H1 (cell line): ENCODE data around the gene PSMD13. TPM values are rescaled to one million over a fixed set of nuclear protein-coding genes. Genes with fewer than 3 reads are reported as not detected.

ENCODE experiments used
- CTCF ChIA-PET: fragments of 300-600 bp; sonication (Branson Sonifier 250); formaldehyde crosslinking; loops from one replicate; lab custom pipeline; 2021; ENCODE audit not compliant: partially characterized antibody; lab: Charles Lee
- POLR2A ChIA-PET: fragments of 300-600 bp; sonication (Branson Sonifier 250); formaldehyde crosslinking; loops from one replicate; lab custom pipeline; 2021; ENCODE audit warnings: inconsistent platforms; ENCODE audit not compliant: partially characterized antibody; lab: Charles Lee
- DNase-seq, 2 experiments: peaks; one replicate each; pipeline versions ENCODE4 v3.0.0 to v3.0.0-alpha.2; 2010 to 2022; ENCODE audit warnings: low spot score in 2 of 2, low read depth in 1 of 2, mixed read lengths in 1 of 2
- FAIRE-seq: peaks from 2 replicates; lab custom pipeline; 2011; peaks lifted over from hg19 to GRCh38; lab: Jason Lieb, UNC
- H2AFZ ChIP-seq: 2 replicates; pipeline ENCODE4 v1.8.1; 2012; ENCODE audit warnings: low read length, inconsistent platforms
- H2AK5ac ChIP-seq: 2 replicates; pipeline ENCODE4 v1.6.1; 2013; ENCODE audit warnings: low read depth, low read length
- H2BK120ac ChIP-seq: replicated peaks from 2 replicates; pipeline ENCODE3; 2013; ENCODE audit warnings: low read depth, low read length, inconsistent platforms
- H2BK12ac ChIP-seq: 2 replicates; pipeline ENCODE4 v1.6.1; 2013; ENCODE audit warnings: low read depth, low read length
- H2BK15ac ChIP-seq: 2 replicates; pipeline ENCODE4 v1.6.1; 2013; ENCODE audit warnings: low read length
- H2BK20ac ChIP-seq: 2 replicates; pipeline ENCODE4 v1.6.1; 2013; ENCODE audit warnings: low read length
- H2BK5ac ChIP-seq: 2 replicates; pipeline ENCODE4 v1.6.1; 2013; ENCODE audit warnings: low read depth, low read length
- H3K14ac ChIP-seq: 2 replicates; pipeline ENCODE4 v1.6.1; 2013; ENCODE audit warnings: inconsistent platforms; ENCODE audit not compliant: insufficient read length
- H3K18ac ChIP-seq: 2 replicates; pipeline ENCODE4 v1.6.1; 2013; ENCODE audit warnings: low read length; ENCODE audit errors: extremely low read depth
- H3K23ac ChIP-seq: 2 replicates; pipeline ENCODE4 v1.6.1; 2013; ENCODE audit warnings: inconsistent platforms; ENCODE audit not compliant: insufficient read length
- H3K23me2 ChIP-seq: 2 replicates; pipeline ENCODE4 v1.6.1; 2013; ENCODE audit warnings: low read depth, low read length
- H3K27ac ChIP-seq: 2 replicates; pipeline ENCODE4 v1.6.1; 2011; ENCODE audit warnings: low read depth, low read length, inconsistent platforms
- H3K27me3 ChIP-seq, 4 experiments: replicated peaks in 1 of 4; 1 replicate in 1 of 4; 2 replicates in 3 of 4; pipeline versions ENCODE4 v1.6.1 to v1.8.1; 2011 to 2013; ENCODE audit warnings: low read length in 3 of 4, mild to moderate bottlenecking in 3 of 4, inconsistent platforms in 2 of 4, mixed read lengths in 2 of 4, moderate library complexity in 1 of 4; ENCODE audit not compliant: control insufficient read depth in 3 of 4, insufficient read depth in 3 of 4; ENCODE audit errors: extremely low read depth in 1 of 4
- H3K36me3 ChIP-seq, 4 experiments: 2 replicates each; pipeline versions ENCODE4 v1.6.1 to v1.8.1; 2011 to 2013; ENCODE audit warnings: mild to moderate bottlenecking in 4 of 4, low read length in 3 of 4, moderate library complexity in 2 of 4, control low read depth in 1 of 4, inconsistent platforms in 1 of 4; ENCODE audit not compliant: insufficient read depth in 4 of 4, control insufficient read depth in 2 of 4
- H3K4ac ChIP-seq: replicated peaks from 2 replicates; pipeline ENCODE3; 2013; ENCODE audit warnings: low read length, low read depth, mixed read lengths, inconsistent platforms; ENCODE audit not compliant: insufficient read length
- H3K4me1 ChIP-seq, 4 experiments: replicated peaks in 1 of 4; 1 replicate in 1 of 4; 2 replicates in 3 of 4; pipeline versions ENCODE4 v1.6.1 to v1.8.1; 2011 to 2013; ENCODE audit warnings: low read length in 3 of 4, inconsistent platforms in 2 of 4, mixed read lengths in 1 of 4; ENCODE audit not compliant: insufficient read depth in 4 of 4, control insufficient read depth in 3 of 4
- H3K4me2 ChIP-seq, 2 experiments: 2 replicates each; pipeline versions ENCODE4 v1.6.1 to v1.8.1; 2011 to 2013; ENCODE audit warnings: low read depth in 2 of 2, low read length in 2 of 2, control low read depth in 1 of 2, inconsistent platforms in 1 of 2, mild to moderate bottlenecking in 1 of 2; ENCODE audit not compliant: insufficient read depth in 1 of 2
- H3K4me3 ChIP-seq, 4 experiments: fragments of 200-600, 300-600 bp in 1 of 4; sonication (generic), shearing (Covaris generic), sonication (Bioruptor Twin) in 1 of 4; 2 replicates each; pipeline versions ENCODE4 v1.5.1 to v1.8.1; 2011 to 2016; ENCODE audit warnings: low read length in 4 of 4, low read depth in 3 of 4, control low read depth in 2 of 4, inconsistent platforms in 2 of 4, mild to moderate bottlenecking in 2 of 4, mixed read lengths in 1 of 4, moderate library complexity in 1 of 4; ENCODE audit not compliant: insufficient read depth in 2 of 4; ENCODE audit errors: extremely low read depth in 1 of 4
- H3K56ac ChIP-seq: replicated peaks from 2 replicates; pipeline ENCODE3; 2013; ENCODE audit warnings: low read depth, mild to moderate bottlenecking, mixed read lengths, low read length, inconsistent platforms; ENCODE audit not compliant: insufficient read length
- H3K79me1 ChIP-seq: 2 replicates; pipeline ENCODE4 v1.6.1; 2013; ENCODE audit warnings: low read depth, low read length, control low read depth
- H3K79me2 ChIP-seq, 2 experiments: 2 replicates each; pipeline versions ENCODE4 v1.6.1 to v1.8.1; 2012 to 2013; ENCODE audit warnings: low read length in 2 of 2, mild to moderate bottlenecking in 2 of 2, inconsistent platforms in 1 of 2; ENCODE audit not compliant: insufficient read depth in 2 of 2, control insufficient read depth in 1 of 2
- H3K9ac ChIP-seq, 4 experiments: replicated peaks in 1 of 4; 1 replicate in 1 of 4; 2 replicates in 3 of 4; pipeline versions ENCODE4 v1.6.1 to v1.8.1; 2011 to 2013; ENCODE audit warnings: low read depth in 3 of 4, low read length in 3 of 4, control low read depth in 2 of 4, mild to moderate bottlenecking in 2 of 4, moderate library complexity in 2 of 4, inconsistent platforms in 1 of 4; ENCODE audit errors: extremely low read depth in 1 of 4
- H3K9me3 ChIP-seq, 2 experiments: 2 replicates each; pipeline versions ENCODE4 v1.6.1 to v1.8.1; 2012 to 2013; ENCODE audit warnings: mild to moderate bottlenecking in 2 of 2, moderate library complexity in 2 of 2, control low read depth in 1 of 2, inconsistent platforms in 1 of 2, low read depth in 1 of 2, low read length in 1 of 2, mixed read lengths in 1 of 2; ENCODE audit not compliant: insufficient read depth in 2 of 2
- H4K20me1 ChIP-seq, 2 experiments: replicated peaks in 1 of 2; 2 replicates each; pipeline versions ENCODE3 to v1.8.1; 2011 to 2013; ENCODE audit warnings: inconsistent platforms in 2 of 2, low read length in 2 of 2, mild to moderate bottlenecking in 1 of 2; ENCODE audit not compliant: insufficient read depth in 2 of 2, control insufficient read depth in 1 of 2
- H4K5ac ChIP-seq: 2 replicates; pipeline ENCODE4 v1.6.1; 2013; ENCODE audit warnings: low read length, low read depth, mixed read lengths, inconsistent platforms; ENCODE audit not compliant: insufficient read length
- H4K8ac ChIP-seq: 2 replicates; pipeline ENCODE4 v1.8.0; 2013; ENCODE audit warnings: mild to moderate bottlenecking, moderate library complexity, low read length, inconsistent platforms; ENCODE audit not compliant: insufficient read depth; ENCODE audit errors: extremely low read depth
- H4K91ac ChIP-seq: replicated peaks from 2 replicates; pipeline ENCODE3; 2013; ENCODE audit warnings: low read length, mixed read lengths, inconsistent platforms; ENCODE audit not compliant: insufficient read length
- CREB1 ChIP-seq: IDR thresholded peaks from 2 replicates; pipeline ENCODE4 v1.6.1; 2012; ENCODE audit warnings: inconsistent platforms
- SIRT6 ChIP-seq: IDR thresholded peaks from one replicate; pipeline ENCODE4 v1.7.1; 2012; ENCODE audit warnings: low read length, inconsistent platforms
- TAF7 ChIP-seq: optimal IDR thresholded peaks from 2 replicates; pipeline ENCODE3; 2011; ENCODE audit warnings: low read depth, mild to moderate bottlenecking, inconsistent platforms, low read length, moderate library complexity, borderline replicate concordance
- WGBS, 2 experiments: shearing (Covaris generic) in 1 of 2; methylation state at CpG; one replicate each; pipeline versions ENCODE4 v1.1.6 to v1.1.7; 2013 to 2015; ENCODE audit warnings: low lambda C conversion rate in 2 of 2, mixed read lengths in 2 of 2, inconsistent platforms in 1 of 2, low coverage in 1 of 2, missing lambda C conversion rate in 1 of 2; ENCODE audit not compliant: insufficient replicate concordance in 2 of 2, insufficient coverage in 1 of 2, insufficient read length in 1 of 2; ENCODE audit errors: extremely low coverage in 1 of 2, missing lambda C conversion rate in 1 of 2; 5-methylcytosine and 5-hydroxymethylcytosine counted together
- polyA plus RNA-seq, 7 experiments: library from polyadenylated mRNA; depleted of rRNA in 3 of 7; stranded (reverse) in 5 of 7; unstranded in 2 of 7; fragments of >200 nt in 5 of 7; fragments of 200-250 nt in 2 of 7; gene quantifications; 1 replicate in 5 of 7; 2 replicates in 1 of 7; 4 replicates in 1 of 7; pipeline versions ENCODE4 v1.2.1 to v1.2.3, GENCODE V29; 2011 to 2013; ENCODE audit warnings: missing spikeins in 2 of 7, mixed read lengths in 2 of 7
- total RNA-seq: library from RNA; stranded (reverse); fragmentation: NEBNext Ultra II Directional; extraction: Animal tissue kit (Norgen Biotek cat#: 25700); gene quantifications from 2 replicates; pipeline ENCODE4 v1.2.1, GENCODE V29; 2021

Gene PSMD13
- total and polyA plus RNA-seq, 2 of the 8 experiments (the other 6 are each of a cell fraction or from before 2014, with no cell fraction given) = 121 to 141 TPM

GRCh38 chr11:215581-216037, 21.2 kb upstream of the PSMD13 start:
- H3K79me1 ChIP-seq = no peaks in the 10 kb centered on the region
- H3K23me2 ChIP-seq = no peaks in the 10 kb centered on the region
- H3K56ac ChIP-seq = no peak overlapping the region
- H3K9ac ChIP-seq = no peak overlapping the region
- no peak overlapping the region for H2BK5ac ChIP-seq
- H3K36me3 ChIP-seq = peaks cover 25 to 46% (median 33%) of the 10 kb centered on the region in 4 experiments
- H3K18ac ChIP-seq = no peak overlapping the region
- POLR2A ChIA-PET = interaction anchor here (0.8 to 8.7 kb wide), 6 partner anchors 8 to 155 kb away, joined by 3 to 99 read pairs (median 6); partner anchors contain the start of genes B4GALNT4, BET1L, IFITM5 and RIC8A
- H2BK120ac ChIP-seq = no peak overlapping the region
- H4K5ac ChIP-seq = no peak overlapping the region
- H4K91ac ChIP-seq = no peak overlapping the region
- H3K14ac ChIP-seq = no peak overlapping the region
- H4K20me1 ChIP-seq = peaks cover 0 to 1% of the 10 kb centered on the region in 2 experiments
- H2AK5ac ChIP-seq = no peak overlapping the region
- DNase-seq = no peak
- peaks cover 0 to 2% of the 10 kb centered on the region in 2 experiments; a peak in 1 of 4 replicates for H3K79me2 ChIP-seq
- H2BK12ac ChIP-seq = no peak overlapping the region
- H2AFZ ChIP-seq = no peak overlapping the region
- no peak overlapping the region for H2BK15ac ChIP-seq
- H3K4ac ChIP-seq = no peak overlapping the region
- H2BK20ac ChIP-seq = no peak overlapping the region
- no peak overlapping the region for H3K4me3 ChIP-seq
- 94% methylated on average over 4 of the region's 4 CpGs; no CpG with 5 or more reads in 1 of the 2 experiments for WGBS, 2 experiments
- no peak overlapping the region for H3K27ac ChIP-seq
- CTCF ChIA-PET = interaction anchor here (0.7 to 2.1 kb wide), 8 partner anchors 9 to 148 kb away, joined by 3 to 8 read pairs (median 4); no protein-coding TSS in a partner anchor
- no peak for FAIRE-seq
- H3K27me3 ChIP-seq = no peaks in the 10 kb centered on the region
- H4K8ac ChIP-seq = no peak overlapping the region
- no peak overlapping the region for H3K23ac ChIP-seq
- H3K9me3 ChIP-seq = no peaks in the 10 kb centered on the region
- no peaks in the 10 kb centered on the region for H3K4me1 ChIP-seq
- no peak overlapping the region for H3K4me2 ChIP-seq
- TF ChIP-seq TAF7 = no peak
- TF ChIP-seq CREB1 = no peak
- no peak for TF ChIP-seq SIRT6
